Tibial nerve (tissue), 4 donors: ENCODE results near the gene UPK1A. TPM values are rescaled to one million over a fixed set of nuclear protein-coding genes. Genes with fewer than 3 reads are reported as not detected.

ENCODE experiments used
- DNase-seq, 2 donors: peaks; one replicate each; pipeline ENCODE4 v3.0.0-alpha.2; 2019; ENCODE audit warnings: low spot score in 2 of 2
- H3K27ac ChIP-seq, 4 donors: fragments of 200-600 bp; sonication (generic) in 3 of 4; one replicate each; pipeline ENCODE4 v1.5.1; 2017 to 2019; ENCODE audit warnings: mild to moderate bottlenecking in 1 of 4
- H3K27me3 ChIP-seq, 2 donors: fragments of 200-600 bp; sonication (generic) in 1 of 2; one replicate each; pipeline versions ENCODE4 v1.5.1 to v1.6.0; 2017 to 2019
- H3K36me3 ChIP-seq, 3 donors: fragments of 200-600 bp; sonication (generic); one replicate each; pipeline ENCODE4 v1.5.1; 2018 to 2019
- H3K4me1 ChIP-seq, 4 donors: fragments of 200-600 bp; sonication (generic) in 3 of 4; one replicate each; pipeline ENCODE4 v1.5.1; 2017 to 2019
- H3K4me3 ChIP-seq, 4 donors: fragments of 200-600 bp; sonication (generic) in 3 of 4; one replicate each; pipeline ENCODE4 v1.5.1; 2017 to 2019; ENCODE audit warnings: mild to moderate bottlenecking in 1 of 4, moderate library complexity in 1 of 4
- H3K9me3 ChIP-seq, 4 donors: fragments of 200-600 bp; sonication (generic) in 3 of 4; one replicate each; pipeline ENCODE4 v1.5.1; 2017 to 2019
- CTCF ChIP-seq, 5 experiments: fragments of 200-600 bp in 3 of 5; fragments of 450-650 bp in 2 of 5; sonication (generic) in 3 of 5; IDR thresholded peaks; one replicate each; pipeline ENCODE4 v1.5.1; 2016 to 2019; ENCODE audit warnings: antibody characterized with exemption in 5 of 5, mild to moderate bottlenecking in 3 of 5, moderate library complexity in 2 of 5
- EP300 ChIP-seq, 2 donors: sonication (generic); formaldehyde crosslinking; IDR thresholded peaks; one replicate each; pipeline ENCODE4 v1.6.1; 2017; ENCODE audit warnings: antibody characterized with exemption in 2 of 2, mild to moderate bottlenecking in 1 of 2
- POLR2A ChIP-seq, 2 donors: fragments of 450-650 bp; IDR thresholded peaks; one replicate each; pipeline ENCODE4 v1.6.1; 2017; ENCODE audit warnings: antibody characterized with exemption in 2 of 2, mild to moderate bottlenecking in 2 of 2, moderate library complexity in 2 of 2
- WGBS, 2 donors: methylation state at CpG; one replicate each; pipeline ENCODE4 v1.1.5; 2018; 5-methylcytosine and 5-hydroxymethylcytosine counted together
- total RNA-seq, 4 donors: library from RNA; depleted of rRNA; stranded (reverse); fragments of >200 nt; gene quantifications; one replicate each; pipeline ENCODE4 v1.1.0, GENCODE V29; 2016

Gene UPK1A
- total RNA-seq, 4 donors from 2014 or later, result not detected

- H3K27ac ChIP-seq, result peak overlapping the region in 2 of 4 donors; percentile 88 to 94
Observed at GRCh38 chr19:35715355-35715809, 49.1 kb downstream of the UPK1A start.

GRCh38 chr19:35715981-35716800 lies 49.9 kb downstream of the UPK1A start:
- WGBS, 2 donors, result 4 to 5% methylated on average over 49 to 52 of the region's 52 CpGs
- H3K27me3 ChIP-seq, result no peaks in the 10 kb centered on the region
- no peak for DNase-seq
- H3K27ac ChIP-seq, result peak overlapping the region; percentile 88 to 94 (median 90)
- peaks cover 0 to 17% (median 0%) of the 10 kb centered on the region in 3 donors for H3K36me3 ChIP-seq
- H3K4me1 ChIP-seq, result peaks cover 0 to 42% (median 23%) of the 10 kb centered on the region in 4 donors
- TF ChIP-seq CTCF (IDR thresholded peaks at IDR 0.05) (no peak), EP300 (IDR thresholded peaks at IDR 0.05) (no peak), POLR2A (IDR thresholded peaks at IDR 0.05) (no peak)
- no peaks in the 10 kb centered on the region for H3K9me3 ChIP-seq
- peak overlapping the region; percentile 57 to 95 (median 79) for H3K4me3 ChIP-seq

More at GRCh38 chr19:35715355-35715809, 49.1 kb downstream of the UPK1A start:
- DNase-seq, result no peak
- no peaks in the 10 kb centered on the region for H3K9me3 ChIP-seq
- WGBS, 2 donors, result 77 to 92% methylated on average over 4 to 6 of the region's 7 CpGs
- H3K4me1 ChIP-seq, result peaks cover 0 to 34% (median 23%) of the 10 kb centered on the region in 4 donors
- peaks cover 0 to 9% (median 0%) of the 10 kb centered on the region in 3 donors for H3K36me3 ChIP-seq
- no peaks in the 10 kb centered on the region for H3K27me3 ChIP-seq
- H3K4me3 ChIP-seq, result peak overlapping the region in 1 of 4 donors; percentile 57
- no peak for TF ChIP-seq POLR2A (IDR thresholded peaks at IDR 0.05)

GRCh38 chr19:35716801-35717664 lies 50.7 kb downstream of the UPK1A start:
- WGBS, 2 donors, result 1% methylated on average over 48 to 51 of the region's 77 CpGs
- peaks cover 0 to 25% (median 5%) of the 10 kb centered on the region in 3 donors for H3K36me3 ChIP-seq
- TF ChIP-seq EP300 (IDR thresholded peaks at IDR 0.05), result peak in 1 of 2 donors; percentile 65
- peak; percentile 80 to 97 (median 89) for TF ChIP-seq CTCF (IDR thresholded peaks at IDR 0.05)
- peak in 1 of 2 donors; percentile 30 for TF ChIP-seq POLR2A (IDR thresholded peaks at IDR 0.05)
- H3K4me3 ChIP-seq, result peak overlapping the region; percentile 57 to 95 (median 79)
- peak; percentile 89 to 92 for DNase-seq
- peak overlapping the region; percentile 88 to 94 (median 90) for H3K27ac ChIP-seq
- no peaks in the 10 kb centered on the region for H3K9me3 ChIP-seq
- no peaks in the 10 kb centered on the region for H3K27me3 ChIP-seq
- peaks cover 0 to 46% (median 23%) of the 10 kb centered on the region in 4 donors for H3K4me1 ChIP-seq

GRCh38 chr19:35717665-35718344 lies 51.5 kb downstream of the UPK1A start, which contains the start of gene KMT2B:
Gene KMT2B (plus strand): TSS chr19:35718003. CDS start chr19:35718019, 16 bp downstream.
- Histone ChIP-seq H3K9me3 (no peaks in the 10 kb centered on the region), H3K27ac (peak within 1 kb of the TSS; percentile 88 to 94 (median 90)), H3K27me3 (no peaks in the 10 kb centered on the region), H3K4me3 (peak within 1 kb of the TSS; percentile 64 to 95 (median 83)), H3K4me1 (peaks cover 0 to 46% (median 23%) of the 10 kb centered on the region in 4 donors), H3K36me3 (peaks cover 0 to 33% (median 11%) of the 10 kb centered on the region in 3 donors)
- WGBS, 2 donors, result 0 to 1% methylated on average over 26 to 37 of the region's 109 CpGs
- TF ChIP-seq EP300 (IDR thresholded peaks at IDR 0.05) (peak in 1 of 2 donors; percentile 22), CTCF (IDR thresholded peaks at IDR 0.05) (no peak), POLR2A (IDR thresholded peaks at IDR 0.05) (peak in 1 of 2 donors; percentile 11)
- DNase-seq, result peak in 1 of 2 donors; percentile 70
